OCI-LY1 (cell line): Measurements from ENCODE around the gene MNT.

Source experiments
- CTCF ChIP-seq: fragments of 200-600 bp; sonication (generic), shearing (Covaris generic); IDR thresholded peaks from 2 replicates; pipeline ENCODE4 v1.5.1; 2017; ENCODE audit warnings: mild to moderate bottlenecking, antibody characterized with exemption, low read length, moderate library complexity, mixed read lengths
- EZH2 ChIP-seq: fragments of 200-600 bp; sonication (generic), shearing (Covaris generic); IDR thresholded peaks from 2 replicates; pipeline ENCODE4 v1.8.0; 2017; ENCODE audit warnings: borderline replicate concordance, mixed run types, mild to moderate bottlenecking, antibody characterized with exemption, low read length, moderate library complexity, mixed read lengths

GRCh38 chr17:2378905-2379304 lies 22.0 kb downstream of the MNT start:
- TF ChIP-seq CTCF (no peak), EZH2 (no peak)
